Right renal pelvis (tissue), 4 donors: ENCODE measurements around the gene OR6B1. TPM values are rescaled to one million over a fixed set of nuclear protein-coding genes. Genes with fewer than 3 reads are reported as not detected.

Experiments used
- DNase-seq, 4 donors: peaks; one replicate each; pipeline ENCODE4 v3.0.0-alpha.2; 2013; ENCODE audit warnings: low read depth in 4 of 4, low spot score in 3 of 4, missing footprints in 1 of 4
- polyA plus RNA-seq, 4 donors: library from polyadenylated mRNA; unstranded; fragments of 120-200 nt; gene quantifications; one replicate each; pipeline ENCODE4 v1.2.1, GENCODE V29; 2013; ENCODE audit not compliant: insufficient read length in 4 of 4

Gene OR6B1
- not detected for polyA plus RNA-seq

GRCh38 chr7:144000020-144000419 is at the start of gene OR6B1:
OR6B1 (plus strand) TSS chr7:144000320; CDS start chr7:144003997, 3,677 bp downstream.
- DNase-seq: no peak

- no peak for DNase-seq
Measured at GRCh38 chr7:143953421-143953820, 46.7 kb upstream of the OR6B1 start.

DNA sequence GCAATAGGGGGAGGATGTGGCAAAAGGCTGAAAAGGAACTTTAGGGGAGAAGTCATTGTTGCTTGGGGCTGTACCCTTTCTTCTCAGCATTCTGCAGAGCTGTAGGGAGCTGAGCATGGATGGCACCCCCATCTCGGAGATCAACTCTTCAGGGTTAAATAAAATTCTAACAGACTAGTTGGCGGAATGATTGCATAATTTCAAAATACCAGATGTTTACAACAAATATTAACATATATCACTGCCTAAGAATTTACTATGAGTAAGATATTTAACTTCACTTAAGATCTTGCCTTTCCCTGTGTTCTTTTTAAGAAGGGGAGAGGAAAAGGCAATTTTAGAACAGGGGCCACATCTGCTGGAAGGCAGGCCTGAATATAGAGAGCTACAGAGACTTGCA is 46.0 kb upstream of the OR6B1 start:
- no peak for DNase-seq

- no peak for DNase-seq
Measured at GRCh38 chr7:143954544-143954943, 45.6 kb upstream of the OR6B1 start, which contains the start of gene OR2F1. OR2F1 (plus strand) TSS chr7:143954844; CDS start chr7:143959971, 5,127 bp downstream.

DNA sequence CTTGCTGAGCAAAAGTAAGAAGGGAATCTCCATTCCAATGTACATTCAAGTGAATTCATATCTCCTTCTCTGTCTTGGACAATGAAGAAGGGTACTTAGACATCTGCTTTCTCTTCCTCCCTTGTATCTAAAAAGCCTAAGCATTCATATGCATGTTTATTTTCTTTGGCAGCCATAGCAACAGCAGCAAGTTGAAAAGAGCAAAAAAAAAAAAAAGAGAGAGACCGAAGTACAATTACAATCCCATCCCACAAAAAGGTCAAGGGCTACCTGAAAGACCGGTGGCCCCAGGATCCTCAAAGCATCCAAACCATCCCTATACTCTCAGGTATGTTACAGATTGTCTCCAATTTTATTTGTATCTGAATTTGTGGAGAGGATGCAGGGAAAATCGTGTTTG is 41.3 kb upstream of the OR6B1 start:
- no peak for DNase-seq

DNA sequence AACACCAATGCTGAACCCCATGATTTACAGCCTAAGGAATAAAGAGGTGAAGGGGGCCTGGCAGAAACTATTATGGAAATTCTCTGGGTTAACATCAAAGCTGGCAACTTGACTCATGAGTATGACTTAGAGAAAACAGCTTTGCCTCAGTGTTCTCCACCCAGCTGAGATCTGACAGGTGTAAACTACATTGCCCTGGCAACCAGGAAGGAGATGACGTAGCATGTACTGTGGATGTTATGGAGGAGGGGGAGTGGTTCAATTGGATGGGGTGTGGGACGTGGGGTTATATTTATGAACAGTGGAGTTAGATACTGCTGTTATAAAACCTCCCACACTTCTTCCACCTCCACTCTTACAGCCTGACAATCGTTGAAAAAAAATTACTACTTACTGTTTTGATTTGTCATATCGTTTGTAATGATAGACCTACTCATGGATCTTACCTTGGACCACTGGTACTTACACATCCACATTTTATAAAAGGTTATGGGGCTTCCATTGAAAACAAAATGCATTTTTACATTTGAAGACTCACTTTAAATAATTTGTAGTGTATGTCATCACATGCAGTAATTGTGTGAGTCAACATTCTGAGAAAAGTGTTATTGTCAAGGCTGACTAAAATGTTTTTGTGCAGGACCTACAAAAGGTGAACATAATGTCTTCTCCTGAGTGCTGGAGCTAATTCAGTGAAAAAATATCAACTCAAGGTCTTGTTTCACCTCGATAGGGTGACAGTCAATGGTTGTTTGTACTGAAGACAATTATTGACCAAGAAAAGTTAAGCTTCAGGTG is 39.1 kb upstream of the OR6B1 start:
- no peak for DNase-seq

DNA sequence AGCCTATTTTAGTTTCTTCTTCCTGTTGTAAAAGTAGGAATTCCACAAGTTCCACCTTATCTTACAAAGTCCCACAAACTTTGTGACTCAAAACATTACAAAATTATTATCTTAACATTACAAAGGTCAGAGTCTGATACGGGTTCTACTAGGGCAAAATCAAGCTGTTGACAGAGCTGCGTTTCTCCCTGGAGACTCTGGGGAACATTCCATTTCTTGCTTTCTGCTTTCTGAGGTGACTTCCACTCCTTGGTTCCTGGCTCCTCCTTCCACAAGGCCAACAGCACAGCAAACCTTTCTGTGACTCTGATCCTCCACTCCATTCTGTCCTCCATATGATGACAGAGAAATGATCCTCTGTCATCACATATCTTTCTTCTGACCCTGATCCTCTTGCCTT is 34.8 kb upstream of the OR6B1 start:
- DNase-seq: no peak

DNA sequence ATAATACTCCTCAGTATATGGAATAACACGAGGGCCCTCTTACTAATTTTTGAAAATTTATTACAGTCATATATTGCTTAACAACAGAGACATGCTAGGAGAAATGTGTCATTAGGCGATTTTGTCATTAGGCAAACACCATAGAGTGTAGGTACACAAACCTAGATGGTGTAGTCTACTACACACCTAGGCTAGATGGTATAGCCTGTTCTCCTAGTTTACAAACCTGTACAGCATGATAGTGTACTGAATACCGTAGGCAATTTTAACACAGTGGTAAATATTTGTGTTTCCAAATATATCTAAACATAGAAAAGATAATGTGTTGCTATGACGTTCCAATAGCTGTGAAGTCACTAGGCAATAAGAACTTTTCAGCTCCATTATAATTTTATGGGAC is 32.7 kb upstream of the OR6B1 start:
- DNase-seq: no peak

DNA sequence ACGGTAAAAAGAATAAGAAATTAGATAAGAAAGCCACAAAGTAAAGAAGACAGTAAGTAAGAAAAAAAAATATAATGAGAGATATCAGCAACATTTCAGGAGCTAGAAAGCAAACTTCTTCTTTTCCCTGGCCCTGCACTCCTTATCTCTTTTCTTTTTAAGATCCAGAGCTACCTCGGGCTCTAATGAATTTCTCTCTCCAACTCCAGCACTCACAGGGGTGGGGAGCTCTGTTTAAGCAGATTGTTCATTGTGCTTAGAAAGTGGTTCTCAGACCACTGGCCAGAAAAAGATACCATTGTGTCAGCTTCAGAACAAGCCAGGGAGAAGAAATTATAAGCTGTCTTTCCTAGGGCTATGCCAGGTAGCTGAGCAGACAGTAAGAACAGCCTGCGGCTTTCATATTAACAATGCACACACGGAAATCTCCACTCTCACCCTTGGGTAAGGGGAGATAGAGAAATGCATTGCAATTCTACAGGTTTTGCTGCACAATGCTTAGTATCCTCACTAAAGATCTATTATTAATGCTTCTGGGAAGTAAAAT is 26.2 kb upstream of the OR6B1 start:
- DNase-seq: no peak

- no peak for DNase-seq
Measured at GRCh38 chr7:143974459-143974858, 25.7 kb upstream of the OR6B1 start.

GRCh38 chr7:143975617-143976016 is 24.5 kb upstream of the OR6B1 start:
- DNase-seq: no peak

DNA sequence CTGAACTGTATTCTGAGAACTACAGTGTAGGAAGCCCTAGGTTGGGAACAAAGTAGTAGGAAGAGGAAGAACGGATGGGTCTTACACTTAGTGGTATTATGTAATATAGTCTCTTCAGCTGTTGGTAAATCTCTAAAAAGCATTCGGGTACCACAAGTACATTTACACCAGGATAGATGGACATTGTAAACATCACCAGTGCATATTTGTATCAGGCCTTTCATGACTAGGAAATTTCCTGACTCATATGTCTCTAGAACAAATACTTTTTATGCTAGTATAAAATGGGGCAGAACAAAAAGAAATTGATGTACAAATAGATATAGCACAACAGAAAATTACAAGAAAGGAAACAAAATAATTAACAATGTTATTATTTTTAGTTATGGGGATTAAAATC is 21.5 kb upstream of the OR6B1 start:
- no peak for DNase-seq

- DNase-seq: no peak
Measured at GRCh38 chr7:143979359-143979758, 20.8 kb upstream of the OR6B1 start.

DNA sequence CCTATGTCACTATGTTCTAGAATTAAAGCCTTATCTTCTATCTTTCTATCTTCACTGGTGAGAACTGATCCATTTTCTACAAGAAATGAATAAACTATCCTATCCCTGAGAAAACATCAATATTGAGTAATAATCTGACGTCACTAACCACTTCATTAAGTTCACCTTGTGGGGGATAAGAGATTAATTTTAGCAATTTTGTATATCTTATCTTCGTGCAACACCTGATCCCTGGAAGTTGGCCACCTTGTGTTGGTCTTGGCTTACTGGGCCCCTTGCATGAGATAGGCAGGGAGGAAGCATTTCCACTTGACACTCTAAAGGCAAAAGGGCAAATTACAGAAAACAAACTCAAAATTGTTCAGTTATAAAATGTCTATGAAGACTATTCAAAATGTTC is 20.1 kb upstream of the OR6B1 start:
- no peak for DNase-seq

- DNase-seq: no peak
Measured at GRCh38 chr7:143980746-143981510, 19.2 kb upstream of the OR6B1 start.

- DNase-seq: no peak
Measured at GRCh38 chr7:143983960-143984359, 16.2 kb upstream of the OR6B1 start.

DNA sequence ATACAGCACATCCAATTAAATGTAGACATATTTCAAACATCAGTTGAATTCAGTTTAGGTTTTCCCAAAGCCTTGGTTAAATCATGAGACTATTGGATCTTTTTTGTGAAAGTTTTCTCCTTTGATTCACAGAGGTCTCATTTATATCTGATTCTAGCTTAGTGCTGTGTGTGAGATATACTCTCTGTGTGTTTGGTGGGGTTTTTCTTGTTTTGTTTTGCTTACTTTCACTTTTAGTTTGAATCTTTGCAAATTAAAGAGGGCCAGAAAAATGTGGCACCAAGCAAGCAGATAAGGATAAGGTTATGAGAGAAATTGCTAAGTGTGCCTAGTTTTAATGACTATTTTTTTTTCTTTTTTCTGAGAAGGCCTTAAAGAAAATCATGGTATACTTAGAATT is 12.6 kb upstream of the OR6B1 start:
- no peak for DNase-seq

GRCh38 chr7:143988976-143989745 is 11.0 kb upstream of the OR6B1 start:
- no peak for DNase-seq

DNA sequence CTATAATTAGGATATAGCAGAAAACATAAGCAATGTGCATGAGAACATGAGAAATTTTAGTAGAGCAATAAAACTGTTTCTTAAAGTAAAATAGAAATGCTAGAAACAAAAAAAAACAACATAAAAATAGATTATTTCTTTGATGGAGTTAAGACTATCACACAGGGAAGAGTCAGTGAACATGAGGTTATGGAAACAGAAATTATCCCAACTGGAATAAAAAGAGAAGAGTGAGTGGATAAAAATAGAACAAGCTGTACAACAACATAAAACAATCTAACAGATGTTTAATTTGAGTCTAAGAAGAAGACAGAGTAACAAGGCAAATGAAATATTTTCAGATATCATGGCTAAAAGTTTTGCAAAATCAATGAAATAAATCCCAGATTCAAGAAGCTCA is 7.5 kb upstream of the OR6B1 start:
- no peak for DNase-seq

- no peak for DNase-seq
Measured at GRCh38 chr7:143993924-143994323, 6.2 kb upstream of the OR6B1 start.

DNA sequence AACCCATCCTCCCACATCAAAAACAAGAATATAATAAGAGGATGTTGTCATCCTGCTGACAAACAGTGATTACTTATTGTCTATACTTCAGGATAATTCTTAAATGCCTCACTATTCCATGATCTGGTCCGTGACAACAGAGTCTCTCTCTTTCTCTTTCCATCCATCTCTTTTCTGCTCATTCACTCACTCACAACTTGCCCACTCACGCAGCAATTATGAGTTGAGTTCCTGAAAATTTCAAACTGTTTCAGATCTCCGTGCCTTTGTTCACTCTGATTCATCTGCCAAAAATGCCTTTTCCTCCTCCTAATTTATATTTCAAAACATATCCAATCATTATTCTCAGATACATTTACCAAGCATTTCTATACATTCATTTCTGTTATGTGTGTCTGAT is 1.4 kb downstream of the OR6B1 start:
- no peak for DNase-seq
